Large intestine (tissue), 3 donors: Measurements from ENCODE around the gene CHST4. TPM values are rescaled to one million over a fixed set of nuclear protein-coding genes. Genes with fewer than 3 reads are reported as not detected.
"Not testable (repeated sequence)": the region's sequence is repeated elsewhere in the genome, so short reads cannot be mapped to it uniquely, and the experiment has no call there.

Experiments used
- DNase-seq, 2 donors: peaks; one replicate each; pipeline versions ENCODE4 v3.0.0 to v3.0.0-alpha.2; 2013
- H3K27ac ChIP-seq: one replicate; pipeline ENCODE4 v1.5.1; 2013; ENCODE audit warnings: low read length
- H3K27me3 ChIP-seq: 2 replicates; pipeline ENCODE4 v1.6.1; 2013; ENCODE audit warnings: low read length; ENCODE audit not compliant: control insufficient read depth, insufficient read depth
- H3K36me3 ChIP-seq: 2 replicates; pipeline ENCODE4 v1.6.1; 2013; ENCODE audit warnings: low read length; ENCODE audit not compliant: control insufficient read depth, insufficient read depth
- H3K4me1 ChIP-seq: one replicate; pipeline ENCODE4 v1.6.1; 2013; ENCODE audit warnings: low read length; ENCODE audit not compliant: control insufficient read depth, insufficient read depth
- H3K4me3 ChIP-seq: one replicate; pipeline ENCODE4 v1.5.1; 2013; ENCODE audit warnings: low read length
- H3K9me3 ChIP-seq: one replicate; pipeline ENCODE4 v1.6.1; 2013; ENCODE audit warnings: mild to moderate bottlenecking, low read depth, low read length, moderate library complexity; ENCODE audit not compliant: control insufficient read depth
- WGBS: methylation state at CpG from one replicate; pipeline ENCODE4 v1.1.5; 2013; ENCODE audit warnings: low lambda C conversion rate; ENCODE audit not compliant: insufficient coverage; 5-methylcytosine and 5-hydroxymethylcytosine counted together
- polyA plus RNA-seq: library from polyadenylated mRNA; unstranded; fragments of 120-200 nt; gene quantifications from one replicate; pipeline ENCODE4 v1.2.1, GENCODE V29; 2013

Gene CHST4
- polyA plus RNA-seq, 1 donor, result 0.12 TPM

DNA sequence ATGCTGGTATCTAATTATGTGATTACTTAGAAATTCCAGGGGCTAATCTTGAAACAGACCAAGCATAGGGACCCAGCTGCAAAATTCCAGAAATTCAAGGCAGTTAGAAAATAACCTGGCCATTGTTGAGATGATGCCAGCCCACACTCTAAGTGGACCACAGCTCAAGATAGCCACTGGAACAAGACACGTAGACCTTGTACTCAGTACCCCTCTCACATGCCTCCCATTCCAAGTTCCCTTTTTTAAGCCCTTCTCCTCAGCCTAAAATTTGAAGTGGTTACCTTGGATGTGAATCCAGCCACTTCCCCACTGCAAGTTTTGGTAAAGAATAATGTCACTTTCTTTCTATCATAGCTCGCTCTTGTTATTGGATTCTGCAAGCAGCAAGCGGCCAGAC lies 33.0 kb upstream of the CHST4 start:
- Histone ChIP-seq H3K4me1 (no peaks in the 10 kb centered on the region), H3K27me3 (no peaks in the 10 kb centered on the region), H3K36me3 (no peaks in the 10 kb centered on the region), H3K9me3 (no peaks in the 10 kb centered on the region), H3K4me3 (no peak overlapping the region), H3K27ac (no peak overlapping the region)
- no peak for DNase-seq
- WGBS, result 100% methylated on average over 1 of the region's 3 CpGs

DNA sequence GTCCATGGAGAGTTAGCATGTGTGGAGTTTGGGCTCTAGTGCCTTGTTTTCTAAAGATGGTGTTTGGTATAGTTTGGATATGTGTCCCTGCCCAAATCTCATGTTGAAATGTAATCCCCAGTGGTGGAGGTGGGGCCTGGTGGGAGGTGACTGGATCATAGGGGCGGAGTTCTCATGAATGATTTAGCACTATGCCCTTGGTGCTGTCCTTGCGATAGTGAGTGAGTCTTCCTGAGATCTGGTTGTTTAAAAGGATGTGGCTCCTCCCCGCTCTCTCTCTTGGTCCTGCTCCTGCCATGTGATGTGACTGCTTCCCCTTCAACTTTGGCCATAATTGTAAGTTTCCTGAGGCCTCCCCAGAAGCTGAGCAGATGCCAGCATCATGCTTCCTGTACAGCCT lies 28.2 kb upstream of the CHST4 start:
- Histone ChIP-seq H3K27ac (no peak overlapping the region), H3K4me1 (no peaks in the 10 kb centered on the region), H3K36me3 (no peaks in the 10 kb centered on the region), H3K9me3 (no peaks in the 10 kb centered on the region), H3K4me3 (no peak overlapping the region), H3K27me3 (no peaks in the 10 kb centered on the region)
- DNase-seq, result no peak
- WGBS, result no CpG with 5 or more reads among the region's 3 CpGs

DNA sequence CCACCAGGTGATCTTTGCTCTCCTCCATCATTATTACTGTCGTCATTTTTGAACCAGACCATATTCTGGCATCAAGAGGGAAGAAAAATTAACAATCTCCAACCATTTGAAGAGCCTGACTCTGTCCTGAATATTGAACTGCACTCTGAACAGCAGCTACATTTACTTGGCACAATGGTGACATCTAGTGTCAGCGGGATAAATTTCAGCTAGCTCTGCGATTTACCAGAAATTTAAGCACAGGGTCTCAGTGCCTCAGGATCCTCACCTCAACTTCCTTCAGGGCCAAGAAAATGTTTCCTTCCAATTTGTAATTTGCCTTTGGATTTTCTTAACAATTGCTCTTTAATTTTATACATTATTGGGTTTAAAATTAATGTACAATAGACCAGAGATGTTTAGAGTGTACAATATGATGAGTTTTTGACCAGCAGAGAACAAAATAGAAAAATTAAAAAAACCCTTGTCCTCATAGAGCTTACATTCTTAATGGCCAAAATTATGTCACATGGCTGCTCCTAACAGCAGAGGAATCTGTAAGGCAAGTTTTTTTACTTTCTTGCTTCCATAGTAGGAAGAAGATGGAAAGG lies 26.4 kb upstream of the CHST4 start:
- DNase-seq, result peak; percentile 22 to 29
- Histone ChIP-seq H3K27me3 (no peaks in the 10 kb centered on the region), H3K4me3 (no peak overlapping the region), H3K36me3 (no peaks in the 10 kb centered on the region), H3K9me3 (no peaks in the 10 kb centered on the region), H3K4me1 (no peaks in the 10 kb centered on the region), H3K27ac (no peak overlapping the region)
- 0% methylated on average over 2 of the region's 3 CpGs for WGBS

DNA sequence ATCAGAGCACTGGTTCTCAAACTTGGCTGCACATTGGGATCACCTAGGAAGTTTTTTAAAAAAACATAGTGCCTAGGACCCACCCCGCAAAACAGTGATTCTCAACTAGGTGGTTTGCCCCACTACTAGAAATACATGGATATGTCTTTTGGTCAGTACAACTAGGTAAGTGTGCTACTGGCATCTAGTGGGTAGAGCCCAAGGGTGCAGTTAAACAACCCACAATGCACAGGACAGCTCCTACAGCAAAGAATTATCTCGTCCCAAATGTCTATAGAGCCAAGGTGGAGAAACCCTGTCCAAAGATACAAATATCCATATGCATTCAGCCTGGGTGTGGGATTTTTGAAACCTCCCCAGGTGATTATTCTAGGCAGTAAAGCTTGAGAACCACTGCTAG lies 25.3 kb upstream of the CHST4 start:
- no peak for DNase-seq
- H3K27ac ChIP-seq, result no peak overlapping the region
- H3K9me3 ChIP-seq, result no peaks in the 10 kb centered on the region
- no peaks in the 10 kb centered on the region for H3K27me3 ChIP-seq
- no peaks in the 10 kb centered on the region for H3K36me3 ChIP-seq
- no peaks in the 10 kb centered on the region for H3K4me1 ChIP-seq
- H3K4me3 ChIP-seq, result no peak overlapping the region
- no CpG with 5 or more reads among the region's 2 CpGs for WGBS

DNA sequence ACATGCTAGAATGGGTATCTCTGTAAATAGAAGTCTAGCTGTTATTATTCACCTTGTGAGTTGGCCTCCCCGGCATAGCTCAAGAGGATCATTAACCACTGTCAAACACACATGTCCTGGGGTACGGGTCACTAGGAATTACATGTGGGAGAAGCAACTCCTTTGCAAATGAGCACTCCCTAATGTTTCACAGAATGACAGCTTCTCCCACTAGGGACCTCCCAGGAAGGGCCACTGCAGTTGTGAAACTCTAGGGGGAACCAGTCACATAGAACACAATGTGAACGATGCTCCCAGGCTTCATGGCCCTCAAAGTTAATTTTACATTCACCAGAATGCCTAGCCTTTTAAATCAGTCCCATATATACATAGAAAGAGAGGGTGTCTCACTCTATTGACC lies 24.7 kb upstream of the CHST4 start:
- WGBS, result no CpG with 5 or more reads among the region's 3 CpGs
- H3K36me3 ChIP-seq, result no peaks in the 10 kb centered on the region

DNA sequence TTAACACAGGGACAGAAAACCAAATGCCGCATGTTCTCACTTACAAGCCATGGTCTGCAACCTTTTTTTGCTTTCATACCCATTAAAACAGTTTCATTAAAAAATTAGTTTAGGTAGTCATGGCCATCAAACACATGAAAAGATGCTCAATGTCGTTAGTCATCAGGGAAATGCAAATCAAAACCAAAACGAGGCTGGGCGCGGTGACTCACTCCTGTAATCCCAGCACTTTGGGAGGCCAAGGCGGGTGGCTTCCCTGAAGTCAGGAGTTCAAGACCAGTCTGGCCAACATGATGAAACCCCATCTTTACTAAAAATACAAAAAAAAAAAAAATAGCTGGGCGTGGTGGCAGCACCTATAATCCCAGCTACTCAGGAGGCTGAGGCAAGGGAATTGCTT lies 22.2 kb upstream of the CHST4 start:
- not testable (repeated sequence) for H3K9me3 ChIP-seq, DNase-seq, H3K4me1 ChIP-seq, H3K4me3 ChIP-seq, H3K27me3 ChIP-seq, H3K36me3 ChIP-seq, H3K27ac ChIP-seq
- 100% methylated on average over 1 of the region's 7 CpGs for WGBS

More for the DNA sequence above, 24.7 kb upstream of the CHST4 start:
- no peak for DNase-seq
- Histone ChIP-seq H3K4me1 (no peaks in the 10 kb centered on the region), H3K27me3 (no peaks in the 10 kb centered on the region), H3K27ac (no peak overlapping the region), H3K9me3 (no peaks in the 10 kb centered on the region), H3K4me3 (no peak overlapping the region)

DNA sequence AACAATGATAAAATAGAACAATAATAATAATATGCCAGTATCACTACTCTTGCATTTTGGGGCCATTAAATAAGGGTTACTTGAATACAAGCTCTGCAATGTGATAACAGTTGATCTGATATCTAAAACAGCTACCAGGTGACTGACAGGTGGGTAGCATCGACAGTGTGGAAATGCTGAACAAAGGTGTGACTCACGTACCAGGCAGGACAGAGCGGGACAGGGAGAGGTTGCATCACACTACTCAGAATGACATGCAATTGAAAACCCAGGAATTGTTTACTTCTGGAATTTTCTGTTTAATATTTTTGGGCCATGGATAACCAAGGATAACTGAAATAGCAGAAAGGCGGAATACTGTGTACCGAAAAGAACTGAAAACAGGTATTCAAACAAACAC lies 21.3 kb upstream of the CHST4 start:
- H3K36me3 ChIP-seq, result no peaks in the 10 kb centered on the region
- H3K9me3 ChIP-seq, result no peaks in the 10 kb centered on the region
- H3K4me1 ChIP-seq, result no peaks in the 10 kb centered on the region
- no peak overlapping the region for H3K4me3 ChIP-seq
- 100% methylated on average over 2 of the region's 5 CpGs for WGBS
- no peaks in the 10 kb centered on the region for H3K27me3 ChIP-seq
- no peak overlapping the region for H3K27ac ChIP-seq
- DNase-seq, result no peak

DNA sequence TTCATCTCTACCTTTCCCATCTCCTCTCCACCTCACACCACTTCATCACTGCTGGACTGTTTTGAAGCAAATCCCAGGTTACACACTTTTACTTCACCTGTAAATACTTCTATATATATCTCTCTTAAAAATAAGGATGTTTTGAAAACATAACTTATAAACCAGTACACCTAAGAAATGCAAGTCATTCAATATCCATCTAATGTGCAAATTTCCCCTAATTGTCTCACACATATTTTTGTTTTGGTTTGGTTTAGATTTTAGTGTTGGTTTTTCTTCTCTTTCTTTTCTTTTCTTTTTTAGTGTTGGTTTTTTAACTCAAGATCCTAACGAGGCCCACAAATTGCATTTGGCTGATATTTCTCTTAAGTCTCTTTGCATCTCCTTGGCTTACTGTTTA lies 19.2 kb upstream of the CHST4 start:
- H3K4me3 ChIP-seq, result no peak overlapping the region
- WGBS, result no CpG with 5 or more reads among the region's 1 CpG

DNA sequence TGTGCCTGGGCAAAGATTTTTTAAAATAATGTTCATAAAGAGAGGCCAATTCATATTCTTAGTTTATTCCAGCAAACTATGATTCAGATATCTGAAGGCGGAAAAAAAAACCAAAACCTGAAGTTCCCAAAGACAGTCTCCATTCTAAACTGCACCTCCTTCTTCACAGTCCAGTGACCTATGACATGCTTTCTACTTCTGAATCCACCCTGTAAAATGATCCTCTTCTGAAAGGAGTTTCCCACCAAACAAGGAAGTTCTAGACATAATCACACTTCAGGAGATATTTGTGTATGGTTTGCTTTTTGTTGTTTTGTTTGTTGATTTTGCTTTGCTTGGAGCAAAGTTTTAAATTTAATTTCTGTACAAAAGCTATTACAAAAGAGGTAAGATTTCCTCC lies 12.9 kb upstream of the CHST4 start:
- no peaks in the 10 kb centered on the region for H3K36me3 ChIP-seq
- H3K27ac ChIP-seq, result no peak overlapping the region
- WGBS, result no CpG with 5 or more reads among the region's 1 CpG
- no peaks in the 10 kb centered on the region for H3K4me1 ChIP-seq
- no peak overlapping the region for H3K4me3 ChIP-seq
- DNase-seq, result no peak
- H3K9me3 ChIP-seq, result peaks cover 4% of the 10 kb centered on the region
- no peaks in the 10 kb centered on the region for H3K27me3 ChIP-seq

More for the DNA sequence above, 19.2 kb upstream of the CHST4 start:
- Histone ChIP-seq H3K4me1 (no peaks in the 10 kb centered on the region), H3K36me3 (no peaks in the 10 kb centered on the region), H3K27me3 (no peaks in the 10 kb centered on the region), H3K27ac (no peak overlapping the region), H3K9me3 (no peaks in the 10 kb centered on the region)
- DNase-seq, result no peak

DNA sequence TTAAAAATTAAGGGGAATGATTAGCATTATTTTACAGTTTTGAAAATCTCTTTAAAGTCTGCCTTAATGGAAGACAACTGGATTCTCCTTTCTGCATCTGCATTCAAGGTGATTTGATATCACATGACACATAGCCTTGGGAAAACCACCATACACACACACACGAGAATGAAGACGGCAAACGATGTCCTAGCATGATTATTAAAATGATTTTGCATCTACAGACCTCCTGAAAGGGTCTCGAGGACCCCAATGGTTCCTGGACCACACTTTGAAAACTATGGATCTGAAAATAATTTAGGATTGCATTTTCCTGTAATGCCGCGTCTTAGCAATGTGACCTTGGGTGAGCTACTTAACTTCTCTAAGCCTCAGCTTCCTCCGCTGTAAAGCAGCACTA lies 11.8 kb upstream of the CHST4 start:
- no peaks in the 10 kb centered on the region for H3K27me3 ChIP-seq
- H3K9me3 ChIP-seq, result peaks cover 4% of the 10 kb centered on the region
- H3K4me1 ChIP-seq, result no peaks in the 10 kb centered on the region
- WGBS, result no CpG with 5 or more reads among the region's 7 CpGs
- no peak for DNase-seq
- H3K27ac ChIP-seq, result no peak overlapping the region
- H3K4me3 ChIP-seq, result no peak overlapping the region
- no peaks in the 10 kb centered on the region for H3K36me3 ChIP-seq

DNA sequence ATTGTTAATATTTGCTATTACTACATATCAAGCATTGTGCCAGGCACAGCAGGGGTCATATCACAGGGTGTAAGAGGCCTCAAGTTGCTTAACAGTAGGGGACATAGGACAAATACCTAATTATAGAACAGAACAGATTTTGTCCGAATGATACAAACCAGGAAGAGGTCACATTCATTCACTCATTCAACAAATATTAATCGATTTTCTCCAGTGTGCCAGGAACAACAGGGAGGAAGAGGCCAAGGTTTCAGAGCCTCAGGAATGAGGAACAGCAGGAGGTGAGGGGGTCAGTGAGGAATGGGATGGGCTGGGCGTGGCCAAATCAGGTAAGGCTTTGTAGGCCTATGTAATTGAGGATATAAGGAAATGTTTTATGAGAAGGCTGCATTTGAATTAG lies 11.2 kb upstream of the CHST4 start:
- WGBS, result 83% methylated on average over 1 of the region's 3 CpGs
- no peaks in the 10 kb centered on the region for H3K4me1 ChIP-seq
- H3K9me3 ChIP-seq, result peaks cover 4% of the 10 kb centered on the region
- no peak overlapping the region for H3K4me3 ChIP-seq
- H3K36me3 ChIP-seq, result no peaks in the 10 kb centered on the region
- no peaks in the 10 kb centered on the region for H3K27me3 ChIP-seq
- no peak for DNase-seq
- H3K27ac ChIP-seq, result no peak overlapping the region
